Hepatic stellate cell (primary cell): ENCODE measurements around the gene EXT2.
A peak's percentile ranks its signal among the peaks of the same experiment; 100 is the strongest.

Source experiments
- DNase-seq: peaks from one replicate; pipeline ENCODE4 v3.0.0; 2011; ENCODE audit warnings: low spot score

Gene EXT2

DNA sequence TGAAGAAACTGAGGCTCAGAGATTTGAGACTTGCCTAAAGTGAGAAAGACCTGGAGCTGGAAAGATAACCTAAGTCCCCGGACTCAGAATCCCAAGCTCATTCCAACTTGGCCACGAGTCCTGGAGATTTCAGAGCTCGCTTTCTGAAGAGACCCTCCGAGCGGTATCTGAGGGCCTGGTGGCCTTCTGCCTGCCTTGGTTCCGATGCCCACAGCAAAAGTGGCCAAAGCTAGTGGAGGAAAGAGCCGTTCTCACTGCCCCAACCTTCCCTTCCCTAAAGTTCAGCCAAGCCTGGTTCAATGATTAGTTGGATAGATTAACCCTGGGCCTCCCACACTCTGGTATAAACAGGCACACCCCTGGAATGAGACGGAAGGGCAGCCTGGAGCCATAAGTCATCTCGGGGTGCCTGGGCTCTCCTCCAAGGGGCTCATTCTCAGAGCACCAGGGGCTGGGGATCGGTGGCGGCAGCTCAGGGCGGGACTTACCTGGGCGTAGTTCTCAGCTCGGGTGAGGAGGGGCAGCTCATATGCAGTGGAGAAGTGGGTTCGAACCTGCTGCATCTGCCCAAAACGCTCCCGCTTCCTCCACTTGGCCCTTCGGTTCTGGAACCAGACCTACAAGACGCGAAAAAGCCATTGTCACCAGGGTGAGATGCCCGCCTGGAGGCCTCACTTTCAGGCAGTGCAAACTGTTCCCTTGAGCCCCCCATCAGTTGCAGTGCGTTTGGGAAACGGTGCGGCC lies 171.7 kb downstream of the EXT2 start:
- no peak for DNase-seq

DNA sequence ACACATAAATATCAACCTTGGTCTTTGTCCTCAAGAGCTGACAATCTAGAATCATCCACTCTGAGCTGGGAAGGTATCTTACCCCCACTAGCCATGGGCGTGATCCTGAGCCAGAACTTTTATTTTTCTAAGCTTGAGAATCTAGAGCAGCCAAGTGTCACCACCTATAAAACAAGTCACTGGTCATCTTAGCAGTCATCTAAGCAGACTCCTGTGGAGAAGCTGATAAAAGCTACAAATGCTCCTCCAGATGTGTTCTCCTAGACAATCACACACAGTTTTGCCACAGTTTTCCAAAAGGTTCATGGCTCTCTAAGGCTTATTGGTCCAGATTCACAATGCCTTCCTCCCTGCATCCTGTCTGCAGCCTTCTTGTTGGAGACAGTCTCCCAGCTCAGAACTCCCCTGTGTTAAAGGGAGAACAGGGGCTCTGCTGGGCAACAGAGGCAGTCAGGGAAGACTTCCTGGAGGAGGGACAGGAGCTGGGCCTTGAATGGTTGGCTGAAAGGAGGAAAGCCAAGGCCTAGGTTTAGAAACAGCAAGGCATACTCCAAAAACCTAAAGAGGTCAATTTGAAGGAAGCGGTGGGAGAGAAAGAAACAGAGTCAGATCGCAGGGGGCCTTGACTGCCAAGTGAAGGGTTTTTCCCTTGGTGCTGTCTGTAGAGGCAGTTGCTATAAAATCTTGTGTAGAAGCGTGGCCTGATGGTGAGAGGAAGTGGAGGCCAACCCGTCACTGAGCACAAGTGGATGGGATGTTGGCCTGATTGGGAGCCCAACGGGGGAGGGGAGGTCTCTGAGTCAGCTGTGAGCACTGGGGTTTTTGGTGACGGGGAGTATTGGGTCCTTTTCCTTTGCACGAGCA lies 172.5 kb downstream of the EXT2 start:
- no peak for DNase-seq

DNA sequence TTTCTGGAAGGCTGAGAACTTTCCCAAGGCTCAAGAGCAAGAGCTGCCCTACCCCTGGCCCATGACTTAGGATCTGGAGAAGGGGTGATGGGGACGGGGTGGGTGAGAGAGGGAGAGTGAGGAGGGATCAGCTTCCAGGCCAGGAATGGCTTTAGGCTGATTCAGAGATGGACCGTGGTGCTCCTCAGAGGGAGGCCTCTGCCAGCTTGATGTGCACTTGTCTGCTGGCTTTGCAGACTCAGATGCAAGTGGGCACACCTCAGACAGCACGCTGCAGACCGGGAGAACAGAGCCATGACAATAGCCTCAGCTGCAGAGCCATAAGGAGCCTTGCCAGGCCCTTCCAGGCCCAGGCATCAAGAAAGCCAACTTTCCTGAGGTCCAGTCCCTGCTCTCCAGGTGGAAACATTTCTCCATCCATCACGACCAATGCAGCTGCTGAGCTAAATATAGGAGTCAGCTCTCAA lies 173.2 kb downstream of the EXT2 start:
- DNase-seq, result no peak

DNA sequence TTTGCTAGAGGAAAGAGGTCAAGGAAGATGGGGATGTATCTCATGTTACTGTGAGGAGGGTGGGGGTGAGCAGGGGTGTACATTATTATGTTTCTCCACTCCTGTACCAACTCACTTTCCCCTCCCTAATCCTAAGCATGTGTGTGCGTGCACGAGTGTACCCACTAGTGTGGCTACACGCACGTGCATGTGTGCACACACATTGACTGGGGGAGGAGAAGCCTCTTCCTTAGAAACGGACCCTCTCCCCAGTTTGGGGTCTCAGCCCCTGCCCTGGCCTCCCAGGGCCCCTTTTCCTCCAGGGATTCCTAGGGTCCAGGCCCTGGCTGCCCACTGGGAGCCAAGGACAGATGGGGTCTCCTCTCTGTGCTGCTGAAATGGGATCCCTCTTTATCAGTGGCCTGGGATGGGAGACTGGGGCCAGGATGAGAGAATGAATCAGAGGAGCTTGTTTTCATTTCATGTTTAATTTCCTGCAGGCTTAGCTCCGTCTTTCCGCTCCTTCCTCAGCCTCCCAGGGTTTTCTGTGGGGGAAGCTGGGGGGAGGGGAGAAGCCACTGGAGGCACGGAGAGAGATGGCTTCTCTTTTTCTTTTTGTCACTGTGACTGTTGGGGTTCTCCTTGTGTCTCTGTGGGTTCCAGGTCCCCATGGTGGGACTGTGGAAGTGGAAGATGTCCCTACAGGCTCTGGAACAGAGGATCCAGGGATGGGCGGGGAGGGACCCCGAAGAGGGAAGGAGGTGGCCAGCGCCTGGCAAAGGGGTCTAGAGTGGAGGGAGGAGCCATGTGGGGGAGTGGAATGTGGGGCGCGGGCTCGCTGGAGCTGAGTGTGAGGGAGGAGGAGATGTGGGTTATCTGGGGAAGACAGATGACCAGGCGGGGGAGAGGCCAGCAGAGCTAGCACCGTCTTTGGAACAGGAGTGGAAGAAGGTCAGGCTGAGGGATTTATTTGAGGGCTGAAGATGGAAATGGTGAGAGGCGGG lies 174.2 kb downstream of the EXT2 start:
- DNase-seq, result peak; percentile 81

DNA sequence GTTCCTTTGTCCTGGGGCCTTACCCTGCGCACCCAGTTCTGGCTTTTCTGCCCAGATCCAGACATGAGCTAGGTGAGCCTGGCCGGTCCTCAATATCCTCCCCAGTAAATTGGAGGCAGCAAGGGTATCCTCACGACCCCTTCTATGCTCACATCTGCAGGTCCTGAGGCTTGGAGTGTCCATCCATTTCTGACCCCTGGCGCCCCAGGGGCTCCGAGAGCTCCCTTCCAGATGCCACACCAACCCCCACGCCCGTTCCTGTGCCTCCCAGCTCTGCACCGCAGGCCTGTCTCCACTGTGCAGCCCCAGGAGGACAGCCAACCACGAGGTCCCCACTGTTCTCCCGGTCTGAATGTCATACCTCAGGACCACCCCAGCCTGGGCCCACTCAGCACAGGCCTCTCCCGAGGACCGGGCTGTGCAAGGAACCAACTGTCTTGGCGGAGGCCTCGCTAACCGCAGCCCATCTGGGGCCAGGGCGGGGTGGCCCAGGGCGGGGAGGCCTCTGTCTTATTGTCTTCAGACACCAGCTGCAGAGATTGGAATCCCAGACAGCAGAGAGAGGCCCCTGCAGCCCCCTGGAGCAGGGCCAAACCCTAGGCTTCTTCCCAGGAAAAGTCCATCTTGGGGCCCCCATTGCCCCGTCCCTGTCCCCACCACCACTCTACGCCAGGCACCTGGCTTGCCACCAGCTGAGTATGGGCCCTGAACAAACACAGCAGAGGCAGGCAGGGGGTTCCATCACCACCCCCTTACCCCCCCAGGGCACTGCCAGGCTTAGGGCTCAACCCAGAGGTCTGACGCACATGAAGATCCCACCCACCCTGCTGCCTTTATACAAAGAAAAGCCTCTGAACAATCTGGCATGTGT lies 175.2 kb downstream of the EXT2 start:
- no peak for DNase-seq

DNA sequence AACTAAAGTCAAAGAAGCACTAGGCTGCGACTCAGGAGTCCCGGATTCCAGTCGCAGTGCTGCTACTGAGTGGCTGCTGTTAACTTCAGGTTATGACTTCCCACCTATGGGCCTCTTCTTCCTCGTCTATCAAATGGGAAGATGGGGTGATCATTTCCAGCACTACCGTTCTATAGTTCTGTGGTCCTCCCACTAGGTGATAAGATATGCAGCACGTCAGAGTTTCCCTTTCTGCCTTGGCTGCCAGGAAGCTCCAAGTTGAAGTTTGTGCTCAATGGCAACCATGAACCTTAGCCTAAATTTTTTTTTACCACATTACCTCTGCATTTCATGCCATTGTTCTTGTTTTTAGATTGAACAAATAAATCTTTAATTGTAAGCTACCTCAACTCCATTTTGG lies 175.8 kb downstream of the EXT2 start:
- no peak for DNase-seq

DNA sequence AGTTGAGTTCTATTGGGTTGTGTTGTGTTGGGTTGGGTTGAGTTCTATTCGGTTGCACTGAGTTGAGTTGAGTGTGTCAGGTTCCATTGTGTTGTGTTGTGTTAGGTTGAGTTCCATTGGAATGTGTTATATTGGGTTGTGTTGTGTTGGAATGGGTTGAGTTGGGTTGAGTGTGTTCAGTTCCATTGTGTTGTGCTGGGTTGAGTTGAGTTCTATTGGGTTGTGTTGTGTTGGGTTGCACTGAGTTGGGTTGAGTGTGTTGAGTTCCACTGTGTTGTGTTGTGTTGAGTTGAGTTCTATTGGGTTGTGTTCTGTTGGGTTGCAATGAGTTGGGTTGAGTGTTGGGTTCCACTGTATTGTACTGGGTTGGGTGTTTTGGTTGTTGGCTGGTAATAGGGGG lies 178.9 kb downstream of the EXT2 start:
- DNase-seq, result no peak

DNA sequence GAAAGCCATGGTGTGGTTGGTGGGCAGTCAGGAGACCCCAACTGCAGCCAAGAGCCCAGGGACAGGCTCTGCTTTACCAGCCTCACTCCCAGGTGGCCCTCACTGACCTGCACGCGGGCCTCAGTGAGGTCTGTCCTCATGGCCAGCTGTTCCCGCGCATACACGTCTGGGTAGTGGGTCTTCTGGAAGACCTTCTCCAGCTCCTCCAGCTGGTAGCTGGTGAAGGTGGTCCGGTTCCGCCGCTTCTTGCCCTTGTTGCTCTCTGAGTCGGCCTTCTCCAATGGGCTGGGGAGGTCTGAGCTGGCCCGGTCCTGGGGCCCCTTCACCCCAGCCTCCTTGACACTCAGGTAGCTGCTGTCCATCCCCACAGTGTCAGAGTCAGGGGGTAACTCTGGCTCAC lies 179.8 kb downstream of the EXT2 start:
- DNase-seq, result no peak

DNA sequence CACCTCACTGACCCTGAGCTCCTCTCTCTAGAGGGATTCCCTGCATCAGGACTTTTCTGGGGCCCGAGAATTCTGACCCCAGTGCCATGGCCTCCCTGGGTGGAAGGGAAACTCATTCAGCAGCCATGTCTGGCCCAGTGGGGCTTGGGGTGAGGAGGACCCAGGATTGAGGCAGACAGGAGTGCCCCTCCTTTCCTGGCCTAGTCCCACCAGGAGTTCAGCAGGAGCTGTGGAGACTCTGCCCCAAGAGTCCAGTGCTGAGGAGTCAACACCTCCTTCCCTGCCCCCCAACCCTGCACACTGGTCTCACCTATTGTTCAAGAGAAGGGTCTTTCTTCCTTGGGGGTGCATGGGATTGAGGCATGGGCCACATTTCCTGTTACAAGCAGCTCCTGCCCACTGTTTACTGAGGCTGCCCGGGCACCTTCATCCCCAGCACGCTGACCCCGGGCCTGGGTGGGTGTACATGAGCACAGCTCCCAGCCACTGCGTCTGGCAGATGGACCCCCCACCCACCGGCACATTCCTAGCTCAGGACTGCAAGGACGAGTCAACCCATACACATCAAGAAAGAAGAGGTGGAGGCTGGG lies 180.6 kb downstream of the EXT2 start:
- no peak for DNase-seq

DNA sequence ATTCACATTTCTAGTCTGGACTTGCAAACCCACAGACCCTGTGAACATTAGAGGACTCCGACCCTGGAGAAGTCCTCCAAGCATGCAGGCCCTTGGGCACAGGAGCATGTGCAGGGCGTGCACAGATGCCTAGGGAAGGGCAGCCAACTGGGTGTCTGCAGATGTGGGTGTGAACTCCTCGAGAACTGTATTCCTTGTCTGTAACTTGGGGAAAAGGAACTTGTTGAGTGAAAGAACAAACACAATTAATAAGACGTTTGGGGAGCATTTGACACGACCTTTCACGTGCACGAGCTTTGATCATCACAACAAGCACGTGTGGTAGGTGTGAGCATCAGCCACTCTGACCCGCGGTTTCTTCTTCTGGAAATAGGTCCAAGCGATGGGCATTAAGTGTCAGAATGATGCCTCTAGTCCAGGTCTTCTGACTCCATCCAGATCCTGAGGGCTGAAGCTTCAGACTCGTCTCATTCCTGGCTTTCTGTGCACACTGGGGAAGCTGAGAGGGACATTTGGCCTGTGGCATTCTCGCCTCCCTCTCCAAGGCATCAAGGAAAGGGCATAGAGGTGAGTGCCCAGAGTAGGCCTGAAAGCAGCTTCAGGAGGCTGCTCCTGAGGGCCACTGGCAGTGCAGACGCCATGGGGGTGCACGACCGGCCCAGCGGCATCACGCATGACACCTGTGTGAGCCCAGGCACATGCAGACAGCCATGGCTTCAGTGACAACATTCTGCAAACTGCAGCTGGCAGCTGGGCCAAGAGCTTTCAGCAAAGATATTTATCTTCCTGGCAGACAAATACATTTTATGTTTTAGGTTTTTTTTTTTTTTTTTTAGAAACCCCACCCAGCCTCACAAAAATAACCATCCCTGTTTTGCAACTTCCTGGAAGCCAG lies 182.0 kb downstream of the EXT2 start:
- no peak for DNase-seq

DNA sequence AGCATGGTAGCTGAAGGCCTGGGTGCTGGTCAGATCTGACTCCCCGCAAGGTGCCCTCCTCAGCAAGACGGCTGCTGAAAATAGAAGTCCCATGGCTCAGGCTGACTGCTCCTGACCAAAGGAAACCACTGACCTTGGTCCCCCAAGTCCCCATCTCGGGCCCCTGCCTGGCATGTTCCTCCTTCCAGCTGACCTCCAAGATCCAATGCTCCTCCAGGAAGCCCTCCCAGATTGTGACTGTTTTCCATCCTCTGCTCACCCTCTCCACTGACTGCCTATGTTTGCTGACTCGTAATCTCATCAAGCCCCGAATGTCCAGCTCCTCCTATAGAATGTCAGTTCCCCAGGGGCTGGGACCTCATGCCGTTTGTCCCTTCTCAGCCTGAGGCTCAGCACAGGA lies 184.0 kb downstream of the EXT2 start:
- no peak for DNase-seq

DNA sequence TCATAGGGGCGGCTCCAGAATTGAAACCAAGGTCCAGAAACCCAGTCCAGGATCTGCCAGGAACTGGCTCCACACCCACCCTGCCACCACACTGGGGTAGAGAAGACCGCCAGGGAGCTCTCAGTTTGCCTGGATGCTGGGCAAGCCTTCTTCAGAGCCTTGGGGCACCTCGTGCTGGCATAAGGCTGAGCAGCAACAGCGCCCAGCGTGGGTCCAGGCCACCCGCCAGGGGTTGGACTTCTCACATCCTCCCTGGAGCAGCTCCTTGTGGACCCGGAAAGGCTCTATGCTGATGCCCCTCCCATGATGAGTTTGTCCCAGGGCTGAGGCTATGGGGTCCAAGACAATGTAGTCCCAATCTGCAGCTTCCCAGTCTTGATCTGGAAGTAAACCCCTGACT lies 184.8 kb downstream of the EXT2 start:
- no peak for DNase-seq

DNA sequence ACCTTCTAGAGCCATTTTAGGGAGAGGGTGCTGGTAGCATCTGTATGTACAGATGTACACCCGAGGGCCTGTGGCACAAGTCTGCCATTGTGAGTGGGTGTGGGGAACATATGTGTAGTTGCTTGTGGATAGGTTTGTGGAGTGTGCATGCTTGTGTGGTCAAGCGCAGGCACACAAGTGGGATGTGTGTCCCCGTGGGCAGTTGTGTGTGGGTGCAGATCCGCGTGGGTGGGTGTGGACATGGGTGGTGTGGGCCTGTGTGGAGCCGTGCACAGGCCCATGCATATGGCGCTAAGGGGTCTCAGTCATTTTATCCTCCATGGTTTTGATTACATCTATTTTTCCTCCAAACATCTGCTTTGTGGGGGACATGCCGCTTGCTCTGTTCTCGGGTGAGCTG lies 185.7 kb downstream of the EXT2 start:
- no peak for DNase-seq

DNA sequence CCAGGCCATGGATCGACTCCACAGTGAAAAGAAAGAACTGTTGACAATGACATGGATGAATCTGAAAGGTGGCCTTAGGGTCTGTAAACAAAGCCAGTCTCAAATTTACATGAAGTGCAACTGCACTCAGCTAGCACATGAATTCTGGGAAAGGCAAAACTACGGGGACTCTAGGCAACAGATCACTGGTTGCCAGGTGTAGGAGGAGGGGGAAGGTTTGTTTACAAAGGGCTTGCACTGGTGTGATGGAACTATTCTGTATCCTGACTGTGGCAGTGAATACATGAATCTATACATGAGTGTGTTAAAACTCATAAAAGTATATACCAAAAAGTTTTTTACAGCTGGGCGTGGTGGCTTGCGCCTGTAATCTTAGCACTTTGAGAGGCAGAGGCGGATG lies 187.1 kb downstream of the EXT2 start:
- no peak for DNase-seq

DNA sequence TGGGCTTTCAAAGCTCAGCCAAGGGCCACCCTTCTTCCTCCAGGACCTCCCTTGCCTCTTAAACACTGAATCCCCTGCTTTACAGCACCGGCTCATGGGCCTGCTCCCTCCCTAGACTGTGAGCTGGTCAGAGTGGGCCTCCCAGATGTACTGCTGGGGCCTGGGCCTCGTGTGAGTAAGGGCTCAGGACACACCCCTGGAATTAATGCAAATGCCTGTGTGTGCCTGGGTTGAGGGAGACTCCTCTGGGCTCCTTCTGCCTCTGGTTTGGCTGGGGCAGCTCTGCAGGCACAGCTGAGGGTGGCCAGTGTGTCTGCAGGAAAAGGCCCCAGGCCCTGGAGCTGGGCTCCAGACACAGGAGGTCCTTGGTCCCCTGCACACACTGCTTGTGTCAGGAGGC lies 190.3 kb downstream of the EXT2 start:
- no peak for DNase-seq

DNA sequence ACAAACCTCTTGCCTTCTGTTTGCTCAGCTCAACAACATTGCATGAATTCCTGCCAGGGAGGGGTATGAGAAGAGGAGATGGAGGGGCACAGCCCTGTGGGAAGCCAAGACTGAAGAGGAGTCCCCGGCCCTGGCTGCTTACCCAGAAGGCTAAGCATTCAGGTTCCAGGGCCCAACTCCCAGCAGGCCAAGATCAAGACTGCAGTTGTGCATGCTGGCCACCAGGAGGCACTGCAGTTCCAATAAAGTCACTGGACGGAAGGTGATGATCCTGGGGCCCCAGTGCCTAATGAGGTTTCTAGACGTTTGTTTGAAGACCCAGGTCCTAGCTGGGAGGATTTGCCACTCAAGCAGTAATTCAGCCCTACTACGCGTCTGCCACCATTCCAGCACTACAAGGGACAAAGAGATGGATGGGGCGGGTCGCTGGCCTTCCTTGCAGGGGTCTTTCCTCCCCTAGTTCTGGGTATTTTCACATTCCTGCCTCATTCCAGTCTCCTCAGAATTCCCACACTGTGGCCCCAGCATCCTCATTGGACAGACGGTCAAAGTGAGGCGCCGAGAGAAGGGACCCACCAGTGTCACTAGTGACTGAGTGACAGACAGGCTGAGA lies 190.9 kb downstream of the EXT2 start:
- peak; percentile 81 for DNase-seq

DNA sequence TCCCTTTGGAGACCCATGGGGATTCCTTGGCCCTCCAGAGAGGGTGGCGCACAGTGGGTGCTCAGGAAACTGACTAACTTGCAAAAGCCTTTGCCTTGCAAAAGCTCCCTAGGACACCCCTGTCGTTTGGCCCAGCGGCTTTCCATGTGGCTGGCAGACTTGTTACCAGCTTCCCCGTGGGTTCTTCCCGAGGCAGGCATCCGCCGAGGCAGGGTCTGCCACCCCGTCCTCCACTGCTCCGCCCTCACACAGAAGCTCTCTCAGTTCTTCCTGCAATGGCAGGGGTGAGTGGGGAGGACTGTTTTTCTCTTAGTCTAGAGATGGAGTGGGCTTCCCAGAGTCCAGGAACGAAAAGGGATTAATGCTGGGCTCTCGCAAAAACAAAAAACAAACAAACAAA lies 191.4 kb downstream of the EXT2 start:
- DNase-seq, result no peak

DNA sequence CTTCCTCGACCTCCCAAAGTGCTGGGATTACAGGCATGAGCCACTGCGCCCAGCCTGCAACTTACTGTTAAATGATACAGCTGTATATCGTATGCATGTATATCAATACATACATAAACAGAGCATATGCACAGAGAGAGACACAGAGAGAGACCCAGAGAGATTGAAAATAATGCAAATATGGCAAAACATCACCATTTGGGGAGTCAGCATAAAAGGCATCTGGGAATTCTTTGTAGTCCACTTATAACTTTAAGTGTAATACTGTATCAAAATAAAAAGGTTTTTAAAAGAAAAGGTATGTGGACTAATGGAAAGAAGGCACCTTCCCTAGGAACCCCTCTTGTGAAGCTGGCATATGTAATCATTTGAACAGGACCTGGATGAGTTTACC lies 192.7 kb downstream of the EXT2 start:
- no peak for DNase-seq

DNA sequence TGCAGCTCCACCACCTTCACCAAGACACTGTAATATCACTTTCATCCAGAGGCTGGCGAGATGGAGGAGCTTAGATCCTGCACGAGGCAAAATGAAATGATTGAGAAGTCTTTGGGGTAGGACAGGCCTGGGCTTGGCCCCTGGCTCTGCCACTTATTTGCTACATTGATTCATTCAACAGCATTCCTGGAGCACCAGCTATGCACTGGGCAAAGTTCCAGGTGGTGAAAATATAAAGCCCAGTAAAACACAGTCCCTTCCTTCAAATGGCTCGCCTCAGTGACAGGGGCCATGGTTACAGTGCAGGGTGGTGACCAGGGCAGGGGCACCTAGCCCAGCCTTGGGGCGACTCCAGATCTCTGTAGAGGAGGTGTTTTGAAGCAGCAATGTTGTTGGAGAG lies 194.7 kb downstream of the EXT2 start:
- no peak for DNase-seq
